Measurements from ENCODE around the gene SEMA5B. TPM values are rescaled to one million over a fixed set of nuclear protein-coding genes. Genes with fewer than 3 reads are reported as not detected.

The SEMA5B gene
- total and polyA plus RNA-seq, 4 donors: 0.20 to 1.1 (median 0.23) TPM

DNA sequence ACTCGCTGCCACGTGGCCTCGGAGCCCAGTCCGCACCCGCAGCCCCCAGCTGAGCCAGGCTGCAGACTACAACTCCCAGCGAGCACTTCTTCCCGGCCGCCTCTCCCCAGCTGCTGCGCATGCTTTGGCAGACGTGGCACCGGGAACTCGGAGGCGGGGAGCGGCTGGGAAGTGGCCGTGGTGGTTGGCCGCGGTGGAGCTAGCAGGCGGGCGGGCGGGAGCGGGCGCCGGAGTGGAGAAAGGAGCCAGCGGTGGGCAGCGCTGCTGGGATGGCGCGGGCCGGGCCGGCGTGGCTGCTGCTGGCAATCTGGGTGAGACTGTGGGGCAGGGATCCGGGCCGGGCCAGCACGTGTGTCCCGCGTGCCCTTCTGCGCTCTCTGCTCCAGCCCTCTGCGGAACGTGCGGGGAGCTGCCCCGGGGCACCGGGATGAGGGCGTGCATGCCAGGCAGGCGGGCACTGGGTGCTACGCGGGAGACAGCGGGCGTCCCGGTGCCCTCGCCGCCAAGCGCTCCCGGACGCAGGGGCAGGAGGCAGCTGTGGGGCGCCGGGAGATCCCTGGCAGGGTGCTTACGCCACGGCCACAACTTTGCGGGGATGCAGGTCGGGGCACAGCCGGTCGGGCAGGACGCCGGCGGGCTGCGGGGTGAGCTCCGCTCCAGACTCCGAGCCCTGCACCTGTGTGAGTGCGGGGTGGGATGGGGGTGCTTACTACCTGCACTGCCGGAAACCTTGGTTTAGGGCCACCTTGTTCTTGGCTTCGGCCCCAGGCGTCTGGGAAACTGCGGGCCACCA is 39.5 kb upstream of the SEMA5B start, which contains the start of gene PDIA5:
Gene PDIA5 (plus strand): TSS at position 130 of the 793 bp plus-strand sequence. CDS start 140 bp downstream, at position 270.
- no peaks in the 10 kb centered on the region for H3K9me3 ChIP-seq (ENCODE audit: control insufficient read depth in 4 of 4, low read length in 3 of 4)
- peaks cover 8 to 41% (median 31%) of the 10 kb centered on the region in 4 donors for H3K4me1 ChIP-seq (ENCODE audit: control insufficient read depth in 4 of 4, insufficient read depth in 4 of 4, low read length in 3 of 4)
- peak; percentile 82 for DNase-seq (ENCODE audit: low spot score)
- H3K4me3 ChIP-seq (ENCODE audit: low read depth in 1 of 3, low read length in 3 of 3): peak within 1 kb of the TSS; percentile 68 to 94 (median 87)
- under 1% methylated on average over 72 of the region's 72 CpGs for WGBS
- H3K9ac ChIP-seq (ENCODE audit: low read depth in 1 of 2, low read length in 2 of 2): peak within 1 kb of the TSS; percentile 73 to 82
- peak within 1 kb of the TSS; percentile 93 to 95 for H3K27ac ChIP-seq (ENCODE audit: low read depth in 1 of 2, low read length in 2 of 2)
- no peak for TF ChIP-seq FOXA2 (IDR thresholded peaks at IDR 0.05)
- TF ChIP-seq HNF4A (conservative IDR thresholded peaks at IDR 0.05): peak; percentile 52 to 57
- TF ChIP-seq YY1 (IDR thresholded peaks at IDR 0.05): peak; percentile 89
- TF ChIP-seq, protein P1, sequence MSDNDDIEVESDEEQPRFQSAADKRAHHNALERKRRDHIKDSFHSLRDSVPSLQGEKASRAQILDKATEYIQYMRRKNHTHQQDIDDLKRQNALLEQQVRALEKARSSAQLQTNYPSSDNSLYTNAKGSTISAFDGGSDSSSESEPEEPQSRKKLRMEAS (IDR thresholded peaks at IDR 0.05): peak; percentile 95
- peak; percentile 40 to 69 for TF ChIP-seq RAD21 (IDR thresholded peaks at IDR 0.05)
- TF ChIP-seq, protein P2, sequence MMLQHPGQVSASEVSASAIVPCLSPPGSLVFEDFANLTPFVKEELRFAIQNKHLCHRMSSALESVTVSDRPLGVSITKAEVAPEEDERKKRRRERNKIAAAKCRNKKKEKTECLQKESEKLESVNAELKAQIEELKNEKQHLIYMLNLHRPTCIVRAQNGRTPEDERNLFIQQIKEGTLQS (IDR thresholded peaks at IDR 0.05): no peak
- TF ChIP-seq JUND (IDR thresholded peaks at IDR 0.05): no peak
- peak; percentile 84 for TF ChIP-seq TAF1 (conservative IDR thresholded peaks at IDR 0.05)
- TF ChIP-seq NR2F2 (IDR thresholded peaks at IDR 0.05): no peak
- TF ChIP-seq FOXA1 (IDR thresholded peaks at IDR 0.05): no peak
- TF ChIP-seq EGR1 (IDR thresholded peaks at IDR 0.05; ENCODE audit: low read depth in 2 of 2): peak in 1 of 2 donors; percentile 61
- TF ChIP-seq GABPA (IDR thresholded peaks at IDR 0.05 in 1 of 2, conservative IDR thresholded peaks at IDR 0.05 in 1 of 2): peak in 1 of 2 donors; percentile 47
- TF ChIP-seq, protein P3, sequence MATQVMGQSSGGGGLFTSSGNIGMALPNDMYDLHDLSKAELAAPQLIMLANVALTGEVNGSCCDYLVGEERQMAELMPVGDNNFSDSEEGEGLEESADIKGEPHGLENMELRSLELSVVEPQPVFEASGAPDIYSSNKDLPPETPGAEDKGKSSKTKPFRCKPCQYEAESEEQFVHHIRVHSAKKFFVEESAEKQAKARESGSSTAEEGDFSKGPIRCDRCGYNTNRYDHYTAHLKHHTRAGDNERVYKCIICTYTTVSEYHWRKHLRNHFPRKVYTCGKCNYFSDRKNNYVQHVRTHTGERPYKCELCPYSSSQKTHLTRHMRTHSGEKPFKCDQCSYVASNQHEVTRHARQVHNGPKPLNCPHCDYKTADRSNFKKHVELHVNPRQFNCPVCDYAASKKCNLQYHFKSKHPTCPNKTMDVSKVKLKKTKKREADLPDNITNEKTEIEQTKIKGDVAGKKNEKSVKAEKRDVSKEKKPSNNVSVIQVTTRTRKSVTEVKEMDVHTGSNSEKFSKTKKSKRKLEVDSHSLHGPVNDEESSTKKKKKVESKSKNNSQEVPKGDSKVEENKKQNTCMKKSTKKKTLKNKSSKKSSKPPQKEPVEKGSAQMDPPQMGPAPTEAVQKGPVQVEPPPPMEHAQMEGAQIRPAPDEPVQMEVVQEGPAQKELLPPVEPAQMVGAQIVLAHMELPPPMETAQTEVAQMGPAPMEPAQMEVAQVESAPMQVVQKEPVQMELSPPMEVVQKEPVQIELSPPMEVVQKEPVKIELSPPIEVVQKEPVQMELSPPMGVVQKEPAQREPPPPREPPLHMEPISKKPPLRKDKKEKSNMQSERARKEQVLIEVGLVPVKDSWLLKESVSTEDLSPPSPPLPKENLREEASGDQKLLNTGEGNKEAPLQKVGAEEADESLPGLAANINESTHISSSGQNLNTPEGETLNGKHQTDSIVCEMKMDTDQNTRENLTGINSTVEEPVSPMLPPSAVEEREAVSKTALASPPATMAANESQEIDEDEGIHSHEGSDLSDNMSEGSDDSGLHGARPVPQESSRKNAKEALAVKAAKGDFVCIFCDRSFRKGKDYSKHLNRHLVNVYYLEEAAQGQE (IDR thresholded peaks at IDR 0.05): peak; percentile 81
- TF ChIP-seq, protein P4, sequence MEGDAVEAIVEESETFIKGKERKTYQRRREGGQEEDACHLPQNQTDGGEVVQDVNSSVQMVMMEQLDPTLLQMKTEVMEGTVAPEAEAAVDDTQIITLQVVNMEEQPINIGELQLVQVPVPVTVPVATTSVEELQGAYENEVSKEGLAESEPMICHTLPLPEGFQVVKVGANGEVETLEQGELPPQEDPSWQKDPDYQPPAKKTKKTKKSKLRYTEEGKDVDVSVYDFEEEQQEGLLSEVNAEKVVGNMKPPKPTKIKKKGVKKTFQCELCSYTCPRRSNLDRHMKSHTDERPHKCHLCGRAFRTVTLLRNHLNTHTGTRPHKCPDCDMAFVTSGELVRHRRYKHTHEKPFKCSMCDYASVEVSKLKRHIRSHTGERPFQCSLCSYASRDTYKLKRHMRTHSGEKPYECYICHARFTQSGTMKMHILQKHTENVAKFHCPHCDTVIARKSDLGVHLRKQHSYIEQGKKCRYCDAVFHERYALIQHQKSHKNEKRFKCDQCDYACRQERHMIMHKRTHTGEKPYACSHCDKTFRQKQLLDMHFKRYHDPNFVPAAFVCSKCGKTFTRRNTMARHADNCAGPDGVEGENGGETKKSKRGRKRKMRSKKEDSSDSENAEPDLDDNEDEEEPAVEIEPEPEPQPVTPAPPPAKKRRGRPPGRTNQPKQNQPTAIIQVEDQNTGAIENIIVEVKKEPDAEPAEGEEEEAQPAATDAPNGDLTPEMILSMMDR (IDR thresholded peaks at IDR 0.05; ENCODE audit: low read depth, low read length, missing input control): no peak
- peak; percentile 31 to 57 for TF ChIP-seq RXRA (IDR thresholded peaks at IDR 0.05)
- TF ChIP-seq HNF4G (IDR thresholded peaks at IDR 0.05): no peak
- TF ChIP-seq, protein P5, sequence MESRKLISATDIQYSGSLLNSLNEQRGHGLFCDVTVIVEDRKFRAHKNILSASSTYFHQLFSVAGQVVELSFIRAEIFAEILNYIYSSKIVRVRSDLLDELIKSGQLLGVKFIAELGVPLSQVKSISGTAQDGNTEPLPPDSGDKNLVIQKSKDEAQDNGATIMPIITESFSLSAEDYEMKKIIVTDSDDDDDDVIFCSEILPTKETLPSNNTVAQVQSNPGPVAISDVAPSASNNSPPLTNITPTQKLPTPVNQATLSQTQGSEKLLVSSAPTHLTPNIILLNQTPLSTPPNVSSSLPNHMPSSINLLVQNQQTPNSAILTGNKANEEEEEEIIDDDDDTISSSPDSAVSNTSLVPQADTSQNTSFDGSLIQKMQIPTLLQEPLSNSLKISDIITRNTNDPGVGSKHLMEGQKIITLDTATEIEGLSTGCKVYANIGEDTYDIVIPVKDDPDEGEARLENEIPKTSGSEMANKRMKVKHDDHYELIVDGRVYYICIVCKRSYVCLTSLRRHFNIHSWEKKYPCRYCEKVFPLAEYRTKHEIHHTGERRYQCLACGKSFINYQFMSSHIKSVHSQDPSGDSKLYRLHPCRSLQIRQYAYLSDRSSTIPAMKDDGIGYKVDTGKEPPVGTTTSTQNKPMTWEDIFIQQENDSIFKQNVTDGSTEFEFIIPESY (IDR thresholded peaks at IDR 0.05): peak; percentile 46
- peak; percentile 72 for TF ChIP-seq SP1 (IDR thresholded peaks at IDR 0.05)
- H3K36me3 ChIP-seq (ENCODE audit: control insufficient read depth in 4 of 4, insufficient read depth in 3 of 4, low read depth in 1 of 4, low read length in 3 of 4): no peaks in the 10 kb centered on the region
- H3K27me3 ChIP-seq (ENCODE audit: control insufficient read depth in 4 of 4, insufficient read depth in 4 of 4, low read length in 3 of 4): no peaks in the 10 kb centered on the region

Data from liver (tissue), 9 donors.